Right lobe of liver (tissue), 4 donors: ENCODE measurements around the gene GLCE.

Experiments used
- POLR2A ChIP-seq: fragments of 450-650 bp; IDR thresholded peaks from one replicate; pipeline ENCODE4 v1.6.1; 2017; ENCODE audit warnings: antibody characterized with exemption, mild to moderate bottlenecking
- TF ChIP-seq, protein P1 (sequence below), 4 donors: fragments of 200-600 bp in 3 of 4; fragments of 450-650 bp in 1 of 4; IDR thresholded peaks; one replicate each; pipeline versions ENCODE4 v1.5.1 to v1.8.0; 2016 to 2022; ENCODE audit warnings: antibody characterized with exemption in 4 of 4, mild to moderate bottlenecking in 2 of 4
- donor health status: DM: no; HTN: no; CAD: no.
- donor health status: DM: no; HTN: no; CAD: no.
- donor health status: DM: no; HTN: yes; CAD: no.

DNA sequence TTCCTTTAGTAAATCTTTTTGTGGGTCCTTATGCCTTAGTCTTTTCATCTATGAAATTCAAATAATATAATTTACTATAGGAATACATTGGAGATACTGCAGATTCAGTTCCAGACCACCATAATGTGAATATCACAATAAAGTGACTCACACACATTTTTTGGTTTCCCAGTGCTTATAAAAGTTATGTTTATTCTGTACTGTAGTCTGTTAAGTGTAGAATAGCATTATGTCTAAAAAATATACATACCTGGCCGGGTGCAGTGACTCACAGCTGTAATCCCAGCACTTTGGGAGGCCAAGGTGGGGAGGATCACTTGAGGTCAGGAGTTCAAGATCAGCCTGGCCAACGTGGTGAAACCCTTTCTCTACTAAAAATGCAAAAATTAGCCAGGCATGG lies 84.4 kb downstream of the GLCE start:
- TF ChIP-seq, protein P1, sequence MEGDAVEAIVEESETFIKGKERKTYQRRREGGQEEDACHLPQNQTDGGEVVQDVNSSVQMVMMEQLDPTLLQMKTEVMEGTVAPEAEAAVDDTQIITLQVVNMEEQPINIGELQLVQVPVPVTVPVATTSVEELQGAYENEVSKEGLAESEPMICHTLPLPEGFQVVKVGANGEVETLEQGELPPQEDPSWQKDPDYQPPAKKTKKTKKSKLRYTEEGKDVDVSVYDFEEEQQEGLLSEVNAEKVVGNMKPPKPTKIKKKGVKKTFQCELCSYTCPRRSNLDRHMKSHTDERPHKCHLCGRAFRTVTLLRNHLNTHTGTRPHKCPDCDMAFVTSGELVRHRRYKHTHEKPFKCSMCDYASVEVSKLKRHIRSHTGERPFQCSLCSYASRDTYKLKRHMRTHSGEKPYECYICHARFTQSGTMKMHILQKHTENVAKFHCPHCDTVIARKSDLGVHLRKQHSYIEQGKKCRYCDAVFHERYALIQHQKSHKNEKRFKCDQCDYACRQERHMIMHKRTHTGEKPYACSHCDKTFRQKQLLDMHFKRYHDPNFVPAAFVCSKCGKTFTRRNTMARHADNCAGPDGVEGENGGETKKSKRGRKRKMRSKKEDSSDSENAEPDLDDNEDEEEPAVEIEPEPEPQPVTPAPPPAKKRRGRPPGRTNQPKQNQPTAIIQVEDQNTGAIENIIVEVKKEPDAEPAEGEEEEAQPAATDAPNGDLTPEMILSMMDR (IDR thresholded peaks at IDR 0.05) = no peak
- no peak for TF ChIP-seq POLR2A
